Omental fat pad (tissue), 4 donors: ENCODE results near the gene NGEF. TPM values are rescaled to one million over a fixed set of nuclear protein-coding genes. Genes with fewer than 3 reads are reported as not detected.

Source experiments
- ATAC-seq: fragments of 150-250 bp; one replicate; pipeline ENCODE4 v1.9.1; 2016; ENCODE audit warnings: mild to moderate bottlenecking, moderate library complexity; ENCODE audit not compliant: low FRiP score
- DNase-seq: peaks from one replicate; pipeline ENCODE4 v3.0.0-alpha.2; 2019; ENCODE audit warnings: low spot score
- CTCF ChIP-seq, 3 donors: fragments of 450-650 bp; IDR thresholded peaks; one replicate each; pipeline ENCODE4 v1.5.1; 2016 to 2017; ENCODE audit warnings: antibody characterized with exemption in 3 of 3, mild to moderate bottlenecking in 3 of 3, moderate library complexity in 2 of 3
- total RNA-seq, 4 donors: library from RNA; depleted of rRNA; stranded (reverse); fragments of >200 nt; gene quantifications; one replicate each; pipeline ENCODE4 v1.1.0, GENCODE V29; 2016

The NGEF gene
- total RNA-seq, 4 donors from 2014 or later = 1.1 to 1.9 (median 1.3) TPM; not detected in 1

DNA sequence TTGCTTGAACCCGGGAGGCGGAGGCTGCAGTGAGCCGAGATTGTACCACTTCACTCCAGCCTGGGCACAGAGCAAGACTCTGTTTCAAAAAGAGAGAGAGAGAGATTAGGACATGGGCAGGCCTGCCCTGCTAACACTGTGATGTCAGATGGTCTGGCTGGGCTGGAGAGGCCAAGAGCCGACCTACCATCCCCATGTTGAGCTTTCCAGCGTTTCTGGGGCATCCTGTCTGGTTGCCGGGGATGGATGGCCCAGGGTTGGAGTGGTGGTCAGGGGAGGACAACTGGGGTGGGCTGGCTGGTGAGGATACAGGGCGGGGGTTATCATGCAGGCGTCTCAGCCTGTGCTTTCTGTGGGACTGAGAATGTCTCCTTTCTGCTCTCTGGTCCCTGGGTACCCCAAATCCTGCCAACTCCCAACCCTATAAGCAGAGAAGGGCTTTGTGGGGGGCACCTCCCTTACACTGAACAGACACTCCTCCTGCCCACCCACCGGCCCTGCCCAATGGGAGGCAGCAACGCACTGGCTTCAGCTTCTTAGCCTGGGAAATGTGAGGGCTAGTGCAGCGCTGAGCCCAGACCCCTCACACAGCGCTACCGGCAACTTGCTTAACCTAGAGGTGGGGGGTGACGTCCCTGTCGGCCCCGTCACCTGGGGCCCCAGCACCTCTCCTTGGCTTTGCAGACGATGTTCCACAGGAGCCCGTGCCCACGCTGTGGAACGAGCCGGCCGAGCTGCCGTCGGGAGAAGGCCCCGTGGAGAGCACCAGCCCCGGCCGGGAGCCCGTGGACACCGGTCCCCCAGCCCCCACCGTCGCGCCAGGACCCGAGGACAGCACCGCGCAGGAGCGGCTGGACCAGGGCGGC, 137.6 kb downstream of the NGEF start:
- ATAC-seq = no peak
- DNase-seq = no peak
- TF ChIP-seq CTCF (IDR thresholded peaks at IDR 0.05) = no peak

DNA sequence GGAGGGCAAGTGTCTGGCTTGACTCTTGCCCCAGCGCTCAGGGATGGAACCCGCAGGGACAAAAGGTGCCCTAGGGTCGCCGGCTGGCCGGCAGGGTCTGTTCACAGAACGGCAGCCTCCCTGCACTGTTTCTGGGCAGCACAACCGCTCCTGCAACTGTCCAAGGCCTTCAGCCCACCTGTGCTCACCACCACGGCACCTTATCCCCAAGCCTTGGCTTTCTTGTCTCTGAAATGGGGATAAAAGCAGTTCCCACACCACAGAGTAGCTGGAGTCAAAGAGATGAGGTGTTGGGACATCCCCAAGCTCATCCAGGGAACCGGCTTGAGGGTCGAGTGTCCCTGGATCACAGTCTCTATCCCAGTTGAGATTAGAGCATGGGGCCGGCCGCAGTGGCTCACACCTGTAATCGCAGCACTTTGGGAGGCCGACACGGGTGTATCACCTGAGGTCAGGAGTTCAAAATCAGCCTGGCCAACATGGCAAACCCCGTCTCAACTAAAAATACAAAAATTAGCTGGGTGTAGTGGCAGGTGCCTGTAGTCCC, 138.3 kb downstream of the NGEF start:
- DNase-seq (no peak), ATAC-seq (no peak)
- TF ChIP-seq CTCF (IDR thresholded peaks at IDR 0.05) = no peak

DNA sequence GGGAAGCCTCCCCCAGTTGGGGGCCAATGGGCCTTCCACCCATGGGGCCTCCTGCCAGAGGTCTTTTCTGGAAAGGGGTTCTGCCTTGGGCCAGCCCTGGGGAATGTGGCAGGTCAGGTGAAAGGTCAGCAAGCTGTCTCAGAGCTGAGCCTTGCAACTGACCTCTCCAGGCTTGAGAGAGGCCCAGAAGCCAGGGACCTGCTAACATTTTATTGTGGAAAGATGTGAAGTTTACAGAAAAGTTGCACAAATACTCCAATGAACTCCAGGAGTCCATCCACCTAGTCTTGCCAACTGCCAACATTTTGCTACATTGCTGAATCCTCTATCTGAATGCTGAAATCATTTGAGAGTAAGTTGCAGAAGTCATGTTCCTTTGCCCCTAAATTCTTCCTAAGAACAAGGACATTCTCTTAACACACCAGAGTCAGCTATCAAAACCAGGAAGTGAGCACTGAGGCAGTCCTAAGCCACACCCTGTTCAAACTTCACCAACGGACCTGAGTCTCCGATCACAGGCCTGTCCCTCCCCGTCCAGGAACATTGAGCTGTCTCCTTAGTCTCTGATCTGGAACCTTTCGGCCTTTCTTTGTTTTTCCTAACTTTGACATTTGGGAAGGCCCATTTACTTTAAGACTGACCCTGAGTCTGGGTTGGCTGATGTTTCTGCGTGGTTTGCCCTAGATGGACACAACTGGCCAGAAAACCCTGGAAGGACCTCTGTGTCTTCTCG, 139.0 kb downstream of the NGEF start:
- no peak for TF ChIP-seq CTCF (IDR thresholded peaks at IDR 0.05)
- ATAC-seq = no peak
- DNase-seq = no peak

- no peak for TF ChIP-seq CTCF (IDR thresholded peaks at IDR 0.05)
- ATAC-seq = no peak
These were observed 139.7 kb downstream of the NGEF start for GRCh38 chr2:232873292-232873908.

GRCh38 chr2:232872826-232873225, 140.2 kb downstream of the NGEF start:
- ATAC-seq (no peak), DNase-seq (no peak)
- TF ChIP-seq CTCF (IDR thresholded peaks at IDR 0.05) = no peak

More at GRCh38 chr2:232873292-232873908, 139.7 kb downstream of the NGEF start:
- no peak for DNase-seq

- no peak for TF ChIP-seq CTCF (IDR thresholded peaks at IDR 0.05)
- ATAC-seq = no peak
- DNase-seq = no peak
These were observed 141.0 kb downstream of the NGEF start for GRCh38 chr2:232871835-232872736.
